Measurements from ENCODE around the gene C1QL2.

The C1QL2 gene

GRCh38 chr2:119158563-119159347 lies at the start of gene C1QL2:
C1QL2 (minus strand) TSS chr2:119158751; CDS start chr2:119158269, 482 bp downstream.
- peak; percentile 70 for DNase-seq

DNA sequence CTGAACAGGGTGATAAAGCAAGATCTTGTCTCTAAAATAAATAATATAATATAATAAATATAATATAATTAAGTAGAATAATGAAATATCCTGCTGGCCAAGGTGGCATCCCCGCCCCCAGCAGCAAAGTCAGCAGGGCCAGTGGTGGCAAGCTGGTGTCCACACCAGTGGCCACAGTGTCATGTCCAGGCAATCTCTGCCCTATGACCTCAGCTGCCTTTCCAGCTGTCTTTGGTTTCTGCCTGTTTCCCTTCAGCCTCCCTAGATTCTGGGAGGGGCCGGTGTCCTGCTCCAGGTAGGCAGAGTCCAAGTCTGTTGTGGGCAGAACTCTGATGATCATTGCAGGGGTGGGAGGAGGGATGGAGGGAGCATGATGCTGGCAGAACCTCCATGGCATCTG lies 48.9 kb upstream of the C1QL2 start:
- DNase-seq = peak; percentile 36

DNA sequence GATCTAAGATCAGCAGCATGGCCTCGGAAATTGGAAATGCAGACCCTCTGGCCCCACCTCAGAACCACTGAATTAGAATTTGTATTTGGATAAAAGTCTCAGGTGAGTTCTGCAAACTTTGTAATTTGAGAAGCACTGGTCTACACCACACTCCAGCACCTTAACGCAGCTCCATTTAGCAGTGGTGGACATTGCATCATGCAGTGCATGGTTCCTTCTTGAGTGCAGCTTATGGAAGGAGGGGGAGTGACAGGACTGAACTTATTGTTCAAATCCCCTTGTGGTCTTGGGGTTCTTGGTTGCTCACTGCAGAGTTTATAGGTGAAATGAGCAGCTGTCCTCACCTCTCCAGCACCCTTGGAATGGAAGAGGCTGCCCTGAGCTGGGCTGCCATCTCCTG lies 47.6 kb upstream of the C1QL2 start:
- no peak for DNase-seq

- no peak for DNase-seq
These were observed 46.6 kb upstream of the C1QL2 start for GRCh38 chr2:119205001-119205706.

DNA sequence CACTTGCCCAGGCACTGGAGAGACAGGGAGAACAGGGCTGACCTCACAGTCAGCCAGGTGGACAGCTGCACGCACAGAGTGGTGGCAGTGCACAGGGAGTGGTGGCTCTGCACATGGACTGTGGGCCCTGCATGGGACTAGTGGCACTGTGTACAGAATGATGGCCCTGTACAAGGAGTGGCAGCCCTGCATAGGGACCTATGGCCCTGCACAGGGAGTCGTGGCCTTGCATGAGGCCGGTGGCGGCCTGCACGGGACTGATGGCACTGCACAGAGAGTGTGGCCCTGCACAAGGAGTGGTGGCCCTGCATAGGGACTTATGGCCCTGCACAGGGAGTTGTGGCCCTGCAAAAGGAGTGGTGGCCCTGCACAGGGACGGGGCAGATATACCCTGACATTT lies 46.0 kb upstream of the C1QL2 start:
- DNase-seq = no peak

DNA sequence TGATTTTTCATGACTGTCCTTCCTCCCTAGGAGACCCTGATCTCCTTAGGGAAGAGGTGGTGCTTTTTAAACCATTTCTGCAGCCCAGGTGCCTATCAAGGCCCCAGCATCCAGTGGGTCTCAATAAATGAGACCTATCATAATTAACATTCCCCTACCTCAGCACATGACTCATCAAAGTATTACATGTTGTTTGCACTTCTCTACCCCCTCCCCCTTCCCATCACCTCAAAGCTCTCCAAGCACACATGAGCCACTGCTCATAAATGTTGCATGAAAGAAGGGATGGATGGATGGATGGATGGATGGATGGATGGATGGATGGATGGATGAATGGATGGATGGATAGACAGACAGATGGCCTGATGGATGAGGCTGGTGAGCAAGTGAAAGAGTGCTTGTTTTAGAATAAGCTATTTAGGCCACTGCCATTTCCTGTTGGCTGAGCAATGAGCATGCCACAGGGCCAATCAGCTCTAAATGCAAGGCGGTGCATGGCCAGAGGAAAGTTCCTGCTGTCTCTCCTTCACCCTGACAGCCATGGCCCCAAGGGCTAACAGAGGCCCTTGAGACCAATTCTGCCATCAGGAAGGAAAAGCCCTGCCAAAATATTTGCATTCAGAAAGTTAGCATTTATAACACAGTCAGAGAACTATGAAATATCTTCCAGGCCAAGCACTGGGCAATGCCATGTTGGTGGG lies 44.2 kb upstream of the C1QL2 start:
- DNase-seq = peak; percentile 52

- no peak for DNase-seq
These were observed 43.3 kb upstream of the C1QL2 start for GRCh38 chr2:119201815-119202214.

GRCh38 chr2:119198240-119198840 lies 39.8 kb upstream of the C1QL2 start:
- DNase-seq = peak; percentile 38

DNA sequence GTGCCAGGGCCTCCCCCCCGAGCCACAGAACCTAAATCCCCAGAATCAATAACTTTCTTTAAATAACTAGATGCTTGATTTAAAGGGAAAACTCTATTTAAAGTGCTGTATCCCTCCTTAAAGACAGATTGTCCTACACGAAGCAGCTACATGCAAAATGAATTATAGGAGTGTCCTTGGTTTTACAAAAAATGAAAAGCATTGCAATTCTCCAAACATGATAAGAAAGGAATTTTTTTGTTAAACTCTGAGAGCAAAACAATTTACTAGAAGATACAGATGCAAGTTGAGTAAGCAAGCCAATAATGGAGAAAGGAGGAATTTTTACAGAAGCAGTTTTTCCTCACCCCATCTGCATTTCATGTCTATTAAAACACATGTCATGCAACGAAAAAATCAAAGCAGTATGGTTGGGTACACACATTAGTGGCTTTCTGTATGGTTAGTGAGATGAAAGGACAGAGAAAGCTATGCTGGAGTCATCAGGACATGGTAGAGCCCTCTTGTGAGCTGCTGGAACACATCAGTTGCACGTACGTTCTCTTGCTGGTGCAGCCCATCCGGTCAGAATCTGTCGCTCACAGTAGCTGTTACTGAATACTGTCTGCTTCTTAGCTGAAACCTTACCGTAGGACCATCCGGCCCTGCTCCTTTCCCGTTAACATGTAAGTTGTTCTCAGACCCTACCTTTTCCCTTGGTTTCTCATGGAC lies 39.1 kb upstream of the C1QL2 start:
- DNase-seq = no peak

DNA sequence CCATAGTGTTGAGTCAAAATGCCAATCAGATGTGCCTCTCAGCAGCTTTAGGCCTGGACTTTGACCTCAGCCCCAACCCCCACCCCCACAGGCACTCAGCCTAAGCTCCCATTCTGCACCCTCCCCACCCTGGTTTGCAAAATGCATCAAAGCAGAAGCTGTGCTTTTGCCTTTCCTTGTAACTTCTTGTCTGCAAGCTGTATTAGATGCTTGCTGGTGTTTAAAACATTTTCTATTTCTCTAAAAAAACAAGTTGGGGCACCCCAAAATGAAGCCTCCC lies 38.5 kb upstream of the C1QL2 start:
- DNase-seq = no peak

- peak; percentile 25 for DNase-seq
These were observed 38.0 kb upstream of the C1QL2 start for GRCh38 chr2:119196301-119197125.

DNA sequence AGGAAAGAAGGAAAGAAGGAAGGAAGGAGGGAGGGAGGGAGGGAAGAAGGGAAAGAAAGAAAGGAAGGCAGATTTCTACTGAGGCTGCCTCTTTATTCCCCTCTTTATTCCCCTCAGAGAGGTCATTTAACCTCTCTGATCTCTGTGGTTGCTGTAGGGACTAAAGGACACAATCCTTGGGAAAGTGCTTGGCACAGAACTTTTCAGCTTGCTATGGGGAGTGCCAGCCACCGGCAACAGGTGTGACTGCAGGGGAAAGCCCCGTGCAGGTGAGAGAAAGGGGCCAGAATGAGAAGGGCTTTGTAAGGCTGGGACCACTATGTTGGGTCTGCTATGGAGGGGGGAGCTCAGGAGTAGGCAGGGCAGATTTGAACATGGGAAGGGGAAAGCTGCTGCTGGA lies 37.3 kb upstream of the C1QL2 start:
- no peak for DNase-seq

DNA sequence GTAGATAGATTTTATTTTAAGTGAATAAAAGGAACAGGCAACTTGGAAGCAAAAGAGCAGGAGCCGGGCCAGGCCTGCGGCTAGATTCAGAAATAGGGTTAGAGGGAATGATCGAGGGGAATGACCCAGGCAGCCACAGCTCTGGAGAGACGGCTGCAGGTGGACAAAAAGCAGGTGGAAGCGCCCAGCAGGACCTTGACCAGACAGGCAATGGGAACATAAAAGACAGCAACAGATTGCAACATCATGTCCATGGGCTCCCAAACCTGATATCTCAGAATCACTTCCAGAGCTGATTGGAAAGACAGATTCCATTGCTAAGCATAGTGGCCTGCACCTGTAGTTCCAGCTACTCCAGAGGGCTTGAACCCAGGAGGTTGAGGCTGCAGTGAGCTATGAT lies 36.5 kb upstream of the C1QL2 start:
- no peak for DNase-seq

DNA sequence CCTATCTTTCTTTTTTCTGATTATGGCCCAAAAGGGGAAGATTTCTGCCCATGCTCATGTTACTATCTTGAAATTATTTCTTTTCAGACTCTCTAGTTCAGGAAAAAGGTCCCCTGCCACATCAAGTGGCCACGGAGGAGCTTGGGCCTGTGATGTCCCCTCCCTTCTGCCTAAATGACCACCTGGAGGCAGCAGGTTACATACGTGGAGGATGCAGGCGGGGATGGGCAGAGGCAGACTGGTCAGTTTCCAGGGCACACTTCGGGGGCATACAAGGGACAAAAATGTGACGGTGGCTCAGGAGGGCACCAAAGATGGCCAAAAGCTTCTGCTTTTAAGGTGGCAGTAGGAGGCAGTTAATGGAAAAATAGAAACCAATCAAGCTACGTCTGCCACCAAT lies 34.3 kb upstream of the C1QL2 start:
- peak; percentile 33 for DNase-seq

GRCh38 chr2:119190321-119191111 lies 32.0 kb upstream of the C1QL2 start:
- DNase-seq = no peak

GRCh38 chr2:119184512-119184911 lies 26.0 kb upstream of the C1QL2 start:
- no peak for DNase-seq

- no peak for DNase-seq
These were observed 23.4 kb upstream of the C1QL2 start for GRCh38 chr2:119181791-119182445.

DNA sequence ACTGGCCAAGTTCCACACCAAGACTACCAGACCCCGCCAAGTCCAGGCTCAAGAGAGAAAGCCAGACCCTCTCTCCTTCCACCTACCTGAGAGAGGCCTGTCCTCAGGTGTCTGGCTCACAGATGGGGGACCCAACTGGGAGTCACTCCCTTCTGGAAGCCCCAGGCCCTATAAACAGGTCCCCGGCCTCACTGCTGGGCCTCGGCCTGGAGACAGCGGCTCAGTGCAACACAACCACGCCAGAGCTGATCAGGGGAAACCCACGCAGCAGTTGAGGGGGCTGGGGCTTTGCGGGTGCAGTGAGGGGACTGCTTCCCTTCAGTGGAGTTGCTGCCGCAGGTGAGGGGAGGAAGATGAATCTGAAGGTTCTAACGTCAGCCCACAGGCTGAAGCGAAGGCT lies 22.8 kb upstream of the C1QL2 start:
- no peak for DNase-seq

DNA sequence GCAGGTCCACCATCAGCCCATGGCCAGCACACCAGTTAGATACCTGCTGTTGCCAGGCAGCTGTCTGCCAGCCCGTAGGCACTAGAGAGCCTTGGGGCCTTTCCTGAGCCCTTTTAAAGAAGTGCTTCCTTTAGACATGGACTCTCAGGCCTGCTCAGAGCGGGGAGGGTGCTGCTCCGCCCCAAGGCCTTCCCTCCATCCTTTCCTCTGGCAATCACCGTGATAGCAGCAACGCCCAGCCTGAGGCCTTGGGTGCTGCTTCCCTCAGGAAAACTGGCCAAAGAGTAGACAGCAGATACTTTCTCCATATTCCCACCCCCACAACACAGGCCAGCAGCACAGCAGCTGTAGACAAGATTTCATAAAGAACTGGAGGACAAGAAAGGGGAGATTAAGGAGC lies 22.3 kb upstream of the C1QL2 start:
- DNase-seq = peak; percentile 92

DNA sequence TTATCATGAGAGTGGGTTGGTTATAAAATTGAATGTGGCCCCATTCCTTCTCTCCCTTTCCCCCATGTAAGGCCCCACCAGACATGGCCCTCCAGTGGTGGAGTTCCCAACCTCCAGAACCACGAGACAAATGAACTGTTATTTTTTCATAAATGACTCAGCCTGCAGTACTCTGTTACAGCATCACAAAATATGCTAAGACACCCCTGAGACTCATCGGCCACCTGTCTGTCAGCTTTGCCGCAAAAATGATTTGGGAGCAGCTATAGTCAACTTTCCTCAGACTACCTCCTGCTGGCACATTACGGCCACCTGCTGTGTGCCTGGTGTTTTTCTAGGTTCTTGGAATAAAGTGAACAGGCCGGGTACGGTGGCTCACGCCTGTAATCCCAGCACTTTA lies 21.4 kb upstream of the C1QL2 start:
- no peak for DNase-seq

- no peak for DNase-seq
These were observed 20.7 kb upstream of the C1QL2 start for GRCh38 chr2:119179202-119179601.
